Astrocyte (in vitro differentiated cells and primary cell): ENCODE results near the gene AKT3. TPM values are rescaled to one million over a fixed set of nuclear protein-coding genes. Genes with fewer than 3 reads are reported as not detected.

ENCODE experiments used
- DNase-seq: peaks from one replicate; pipeline ENCODE4 v3.0.0-alpha.2; 2010; ENCODE audit warnings: low read depth
- FAIRE-seq: peaks from 2 replicates; lab custom pipeline; 2011; peaks lifted over from hg19 to GRCh38; lab: Jason Lieb, UNC
- H2AFZ ChIP-seq: 2 replicates; pipeline ENCODE4 v1.6.0; 2012; ENCODE audit warnings: low read depth, low read length, inconsistent platforms
- H3K27ac ChIP-seq: 2 replicates; pipeline ENCODE4 v1.5.1; 2011; ENCODE audit warnings: low read depth, low read length, inconsistent platforms
- H3K27me3 ChIP-seq: 2 replicates; pipeline ENCODE4 v1.6.0; 2011; ENCODE audit warnings: low read length, inconsistent platforms; ENCODE audit not compliant: insufficient read depth
- H3K36me3 ChIP-seq: 2 replicates; pipeline ENCODE4 v1.5.1; 2011; ENCODE audit warnings: low read length, inconsistent platforms; ENCODE audit not compliant: insufficient read depth
- H3K4me1 ChIP-seq: 2 replicates; pipeline ENCODE4 v1.5.1; 2011; ENCODE audit warnings: low read length, inconsistent platforms; ENCODE audit not compliant: insufficient read depth
- H3K4me2 ChIP-seq: 2 replicates; pipeline ENCODE4 v1.6.0; 2012; ENCODE audit warnings: low read length, inconsistent platforms
- H3K4me3 ChIP-seq: 2 replicates; pipeline ENCODE4 v1.5.1; 2011; ENCODE audit warnings: low read depth, mild to moderate bottlenecking, low read length, inconsistent platforms; ENCODE audit not compliant: insufficient read depth
- H3K79me2 ChIP-seq: 2 replicates; pipeline ENCODE4 v1.6.0; 2012; ENCODE audit warnings: mild to moderate bottlenecking, low read length, inconsistent platforms; ENCODE audit not compliant: insufficient read depth
- H3K9ac ChIP-seq: 2 replicates; pipeline ENCODE4 v1.6.0; 2012; ENCODE audit warnings: mild to moderate bottlenecking, low read length, inconsistent platforms
- H3K9me3 ChIP-seq: 2 replicates; pipeline ENCODE4 v1.5.1; 2012; ENCODE audit warnings: low read depth, mild to moderate bottlenecking, low read length, inconsistent platforms; ENCODE audit not compliant: insufficient read depth
- H4K20me1 ChIP-seq: 2 replicates; pipeline ENCODE4 v1.6.0; 2012; ENCODE audit warnings: low read length, inconsistent platforms; ENCODE audit not compliant: insufficient read depth
- H3K27ac Mint-ChIP-seq: one replicate; pipeline ENCODE4 v1.8.0; 2021; ENCODE audit warnings: mild to moderate bottlenecking, mixed read lengths; ENCODE audit not compliant: unreplicated experiment
- H3K27me3 Mint-ChIP-seq: one replicate; pipeline ENCODE4 v1.8.0; 2021; ENCODE audit warnings: low read depth, mixed read lengths; ENCODE audit not compliant: unreplicated experiment
- H3K36me3 Mint-ChIP-seq: one replicate; pipeline ENCODE4 v1.8.0; 2021; ENCODE audit warnings: low read depth, mixed read lengths; ENCODE audit not compliant: unreplicated experiment
- H3K4me1 Mint-ChIP-seq: one replicate; pipeline ENCODE4 v1.8.0; 2021; ENCODE audit warnings: low read depth, mixed read lengths; ENCODE audit not compliant: unreplicated experiment
- H3K4me3 Mint-ChIP-seq: one replicate; pipeline ENCODE4 v1.8.0; 2021; ENCODE audit warnings: mild to moderate bottlenecking, moderate library complexity, mixed read lengths; ENCODE audit not compliant: unreplicated experiment
- H3K9me3 Mint-ChIP-seq: one replicate; pipeline ENCODE4 v1.8.0; 2021; ENCODE audit warnings: mild to moderate bottlenecking, mixed read lengths; ENCODE audit not compliant: unreplicated experiment
- EZH2 ChIP-seq: IDR thresholded peaks from 2 replicates; pipeline ENCODE4 v1.6.1; 2012; ENCODE audit warnings: mild to moderate bottlenecking, low read length, inconsistent platforms; ENCODE audit not compliant: insufficient read depth
- total RNA-seq: library from RNA; stranded (reverse); gene quantifications from 2 replicates; pipeline ENCODE4 v1.2.1, GENCODE V29; 2021
- TF ChIP-seq, protein P1 (sequence below): IDR thresholded peaks from 2 replicates; pipeline ENCODE4 v1.5.1; 2011; ENCODE audit warnings: low read depth, mild to moderate bottlenecking, inconsistent platforms, low read length, moderate library complexity; ENCODE audit not compliant: insufficient read depth

Gene AKT3
- total RNA-seq, 1 donor from 2014 or later, result 64.5 TPM

DNA sequence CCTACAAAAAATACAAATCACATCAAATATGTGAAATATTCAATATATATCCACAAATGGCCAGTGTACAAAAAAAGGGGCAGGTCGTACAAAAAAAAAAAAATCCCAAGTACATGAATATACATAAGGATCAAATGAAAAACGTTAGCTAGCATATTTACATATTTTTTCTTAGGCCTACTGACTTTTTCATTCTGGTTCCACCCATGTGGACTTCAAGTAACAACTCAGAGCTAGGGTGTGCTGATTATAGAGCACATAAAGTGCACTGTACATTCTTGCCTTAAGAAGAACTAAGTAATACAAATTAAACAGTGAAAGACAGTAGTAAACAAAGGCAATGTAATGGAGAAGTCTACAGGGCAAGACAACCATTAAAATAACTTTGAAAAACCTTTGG, 297.0 kb downstream of the AKT3 start:
- Mint-ChIP-seq H3K36me3 (peaks cover 4% of the 10 kb centered on the region), H3K27ac (no peak overlapping the region), H3K4me3 (no peak overlapping the region), H3K4me1 (peaks cover 23% of the 10 kb centered on the region), H3K9me3 (no peaks in the 10 kb centered on the region), H3K27me3 (no peaks in the 10 kb centered on the region)
- Histone ChIP-seq H3K9me3 (no peaks in the 10 kb centered on the region), H3K4me1 (peaks cover 16% of the 10 kb centered on the region), H3K9ac (no peak overlapping the region), H3K4me3 (no peak overlapping the region), H3K4me2 (no peak overlapping the region), H3K27ac (no peak overlapping the region), H3K27me3 (no peaks in the 10 kb centered on the region), H2AFZ (no peak overlapping the region), H3K79me2 (no peaks in the 10 kb centered on the region), H4K20me1 (no peaks in the 10 kb centered on the region), H3K36me3 (no peaks in the 10 kb centered on the region)
- FAIRE-seq (no peak), DNase-seq (no peak)
- TF ChIP-seq, protein P1, sequence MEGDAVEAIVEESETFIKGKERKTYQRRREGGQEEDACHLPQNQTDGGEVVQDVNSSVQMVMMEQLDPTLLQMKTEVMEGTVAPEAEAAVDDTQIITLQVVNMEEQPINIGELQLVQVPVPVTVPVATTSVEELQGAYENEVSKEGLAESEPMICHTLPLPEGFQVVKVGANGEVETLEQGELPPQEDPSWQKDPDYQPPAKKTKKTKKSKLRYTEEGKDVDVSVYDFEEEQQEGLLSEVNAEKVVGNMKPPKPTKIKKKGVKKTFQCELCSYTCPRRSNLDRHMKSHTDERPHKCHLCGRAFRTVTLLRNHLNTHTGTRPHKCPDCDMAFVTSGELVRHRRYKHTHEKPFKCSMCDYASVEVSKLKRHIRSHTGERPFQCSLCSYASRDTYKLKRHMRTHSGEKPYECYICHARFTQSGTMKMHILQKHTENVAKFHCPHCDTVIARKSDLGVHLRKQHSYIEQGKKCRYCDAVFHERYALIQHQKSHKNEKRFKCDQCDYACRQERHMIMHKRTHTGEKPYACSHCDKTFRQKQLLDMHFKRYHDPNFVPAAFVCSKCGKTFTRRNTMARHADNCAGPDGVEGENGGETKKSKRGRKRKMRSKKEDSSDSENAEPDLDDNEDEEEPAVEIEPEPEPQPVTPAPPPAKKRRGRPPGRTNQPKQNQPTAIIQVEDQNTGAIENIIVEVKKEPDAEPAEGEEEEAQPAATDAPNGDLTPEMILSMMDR, result no peak
- TF ChIP-seq EZH2, result no peak

- Mint-ChIP-seq H3K4me1 (peaks cover 28% of the 10 kb centered on the region), H3K27me3 (no peaks in the 10 kb centered on the region), H3K36me3 (peaks cover 8% of the 10 kb centered on the region), H3K27ac (peak overlapping the region; percentile 73), H3K9me3 (no peaks in the 10 kb centered on the region), H3K4me3 (no peak overlapping the region)
- FAIRE-seq (no peak), DNase-seq (peak; percentile 83)
- no peak for TF ChIP-seq EZH2
- TF ChIP-seq, protein P1, result no peak
- peaks cover 16% of the 10 kb centered on the region for H3K4me1 ChIP-seq
- H3K4me3 ChIP-seq, result no peak overlapping the region
- peak overlapping the region; percentile 42 for H3K4me2 ChIP-seq
- no peaks in the 10 kb centered on the region for H3K27me3 ChIP-seq
- H4K20me1 ChIP-seq, result no peaks in the 10 kb centered on the region
- no peak overlapping the region for H3K9ac ChIP-seq
- H3K79me2 ChIP-seq, result no peaks in the 10 kb centered on the region
- peak overlapping the region; percentile 2 for H3K27ac ChIP-seq
- no peak overlapping the region for H2AFZ ChIP-seq
- H3K36me3 ChIP-seq, result no peaks in the 10 kb centered on the region
- no peaks in the 10 kb centered on the region for H3K9me3 ChIP-seq
These were observed 299.8 kb downstream of the AKT3 start for GRCh38 chr1:243550276-243550675.

- Histone ChIP-seq H4K20me1 (no peaks in the 10 kb centered on the region), H3K79me2 (no peaks in the 10 kb centered on the region), H2AFZ (no peak overlapping the region), H3K36me3 (no peaks in the 10 kb centered on the region), H3K4me2 (peak overlapping the region; percentile 61), H3K9ac (no peak overlapping the region), H3K27ac (peak overlapping the region; percentile 69), H3K27me3 (no peaks in the 10 kb centered on the region), H3K4me3 (no peak overlapping the region), H3K4me1 (peaks cover 16% of the 10 kb centered on the region), H3K9me3 (no peaks in the 10 kb centered on the region)
- H3K27me3 Mint-ChIP-seq, result no peaks in the 10 kb centered on the region
- peaks cover 8% of the 10 kb centered on the region for H3K36me3 Mint-ChIP-seq
- no peaks in the 10 kb centered on the region for H3K9me3 Mint-ChIP-seq
- H3K4me1 Mint-ChIP-seq, result peaks cover 28% of the 10 kb centered on the region
- peak overlapping the region; percentile 73 for H3K27ac Mint-ChIP-seq
- FAIRE-seq (no peak), DNase-seq (no peak)
- TF ChIP-seq, protein P1, result no peak
- no peak for TF ChIP-seq EZH2
- no peak overlapping the region for H3K4me3 Mint-ChIP-seq
These were observed 300.3 kb downstream of the AKT3 start for GRCh38 chr1:243549791-243550190.
